Measurements from ENCODE around the gene ADD3.

ADD3 gene

DNA sequence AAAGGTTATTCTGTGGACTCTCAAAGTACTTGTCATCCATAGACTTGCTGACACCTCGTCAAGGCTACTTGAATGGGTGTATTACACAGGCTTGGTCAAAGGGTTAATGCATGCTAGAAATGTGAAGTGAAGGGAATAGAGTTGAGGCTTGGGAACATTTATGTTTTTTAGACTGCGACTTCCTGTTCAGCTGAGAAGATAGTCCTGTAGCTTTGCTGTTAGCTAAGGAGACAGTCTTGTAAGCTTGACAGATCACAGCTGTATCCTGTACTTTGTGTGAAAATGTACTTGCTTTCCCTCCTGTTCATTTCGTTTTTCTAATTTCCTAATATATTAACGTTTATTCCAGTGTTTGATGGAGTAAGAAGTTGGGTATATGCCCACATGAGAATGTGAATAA is 52.1 kb downstream of the ADD3 start:
- no peak for DNase-seq (ENCODE audit: low read depth in 1 of 2, low spot score in 1 of 2)

DNA sequence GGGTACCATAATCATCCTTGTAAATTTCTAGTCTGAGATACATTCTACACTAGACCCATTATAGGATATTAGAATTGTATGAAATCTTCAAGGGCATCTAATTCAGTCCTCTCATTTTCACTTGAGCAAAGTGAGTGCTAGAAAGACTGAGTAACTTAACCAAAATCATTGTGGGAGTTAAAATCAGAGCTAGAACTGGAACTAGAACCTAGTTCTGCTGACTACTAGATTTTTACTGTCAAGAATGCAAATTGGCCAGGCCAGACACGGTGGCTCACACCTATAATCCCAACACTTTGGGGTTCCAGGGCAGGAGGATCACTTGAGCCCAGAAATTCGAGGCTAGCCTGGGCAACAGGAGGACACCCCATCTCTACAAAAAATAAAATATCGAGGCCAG is 53.9 kb downstream of the ADD3 start:
- DNase-seq (ENCODE audit: low read depth in 1 of 2, low spot score in 1 of 2) = no peak

DNA sequence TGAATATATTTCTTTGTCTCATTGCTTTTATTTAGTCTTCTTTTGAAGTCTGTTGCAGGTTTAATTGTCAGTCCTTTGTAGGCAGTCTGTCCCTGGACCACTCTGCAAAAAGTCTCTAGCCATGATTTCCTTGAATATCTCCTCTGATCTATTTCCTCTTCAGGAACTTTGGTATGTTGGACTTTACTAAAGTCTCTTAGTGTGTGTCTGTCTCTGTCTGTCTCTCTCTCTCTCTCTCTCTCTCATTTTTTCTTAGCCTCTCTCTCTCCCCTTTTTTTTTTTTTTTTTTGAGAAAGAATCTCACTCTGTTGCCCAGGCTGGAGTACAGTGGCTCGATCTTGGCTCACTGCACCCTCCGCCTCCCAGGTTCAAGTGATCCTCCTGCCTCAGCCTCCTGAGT is 57.5 kb downstream of the ADD3 start:
- no peak for DNase-seq (ENCODE audit: low read depth in 1 of 2, low spot score in 1 of 2)

DNA sequence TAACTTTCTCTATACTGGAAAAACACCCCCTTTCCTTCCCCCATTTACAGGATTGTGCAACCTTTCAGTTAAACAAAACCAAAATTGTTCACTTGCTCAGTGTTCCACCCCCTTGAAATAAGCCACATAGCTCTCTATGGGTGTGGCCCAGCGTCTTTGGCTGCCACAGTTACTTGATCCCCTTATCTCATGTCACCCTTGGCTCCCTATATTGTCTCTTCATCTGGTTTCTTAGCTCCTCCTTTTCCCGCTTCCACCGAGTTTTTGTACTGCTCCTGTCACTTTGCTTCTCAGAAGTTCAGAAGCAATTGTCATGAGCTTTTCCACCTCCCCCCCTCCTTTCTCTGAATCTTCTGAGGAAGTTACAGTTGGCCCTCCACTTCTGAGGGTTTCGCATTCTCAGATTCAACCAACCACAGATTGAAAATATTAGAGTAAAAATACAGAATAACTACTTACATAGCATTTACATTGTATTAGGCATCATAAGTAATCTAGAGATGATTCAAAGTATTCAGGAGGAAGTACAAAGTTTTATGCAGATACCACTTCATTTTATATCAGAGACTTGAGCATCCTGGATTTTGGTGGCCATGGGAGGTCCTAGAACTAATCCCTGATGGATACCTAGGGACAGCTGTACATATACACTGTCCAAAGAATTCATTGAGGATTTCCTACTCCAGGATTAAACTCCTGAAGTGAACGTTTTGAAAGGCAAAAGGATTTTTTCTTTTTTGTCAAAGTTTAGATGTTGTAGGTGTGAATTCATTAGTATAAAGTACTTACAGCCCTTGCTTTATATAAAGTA is 60.4 kb downstream of the ADD3 start:
- no peak for DNase-seq (ENCODE audit: low read depth in 1 of 2, low spot score in 1 of 2)

DNA sequence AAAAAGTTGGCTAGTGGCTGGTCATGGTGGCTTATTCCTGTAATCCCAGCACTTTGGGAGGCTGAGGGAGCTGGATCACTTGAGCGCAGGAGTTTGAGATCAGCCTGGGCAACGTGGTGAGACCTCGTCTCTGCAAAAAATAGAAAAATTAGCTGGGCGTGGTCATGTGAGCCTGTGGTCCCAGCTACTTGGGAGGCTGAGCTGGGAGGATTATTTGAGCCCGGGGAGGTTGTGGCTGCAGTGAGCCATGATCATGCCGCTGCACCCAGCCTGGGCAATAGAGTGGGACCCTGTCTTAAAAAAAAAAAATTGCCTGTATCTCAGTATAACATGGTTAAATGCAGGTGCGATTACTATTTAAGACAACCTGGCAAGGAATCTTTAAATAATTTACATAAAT is 61.0 kb downstream of the ADD3 start:
- no peak for DNase-seq (ENCODE audit: low read depth in 1 of 2, low spot score in 1 of 2)

DNA sequence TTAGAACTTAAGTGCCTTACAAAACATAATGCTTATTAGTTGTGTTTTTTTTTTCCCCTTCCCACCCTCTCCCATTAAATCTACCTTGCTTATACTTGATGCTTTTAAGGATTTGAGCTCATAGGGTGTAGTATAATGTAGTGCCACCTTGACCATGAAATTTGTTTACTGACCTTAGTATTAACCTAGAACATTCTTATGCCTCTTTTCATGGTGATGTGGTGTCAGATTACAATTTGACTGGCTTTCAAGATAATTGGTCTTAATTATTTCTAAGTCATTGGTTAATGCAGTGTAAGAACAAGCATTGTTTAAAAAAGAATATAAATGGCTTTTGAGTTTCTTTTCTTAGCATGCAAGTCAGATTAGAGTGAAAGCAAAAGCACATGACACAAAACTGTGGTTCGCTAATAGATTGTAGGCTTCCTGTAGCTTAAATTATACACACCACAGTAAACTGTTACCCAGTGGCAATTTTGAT is 61.8 kb downstream of the ADD3 start:
- DNase-seq (ENCODE audit: low read depth in 1 of 2, low spot score in 1 of 2) = no peak

DNA sequence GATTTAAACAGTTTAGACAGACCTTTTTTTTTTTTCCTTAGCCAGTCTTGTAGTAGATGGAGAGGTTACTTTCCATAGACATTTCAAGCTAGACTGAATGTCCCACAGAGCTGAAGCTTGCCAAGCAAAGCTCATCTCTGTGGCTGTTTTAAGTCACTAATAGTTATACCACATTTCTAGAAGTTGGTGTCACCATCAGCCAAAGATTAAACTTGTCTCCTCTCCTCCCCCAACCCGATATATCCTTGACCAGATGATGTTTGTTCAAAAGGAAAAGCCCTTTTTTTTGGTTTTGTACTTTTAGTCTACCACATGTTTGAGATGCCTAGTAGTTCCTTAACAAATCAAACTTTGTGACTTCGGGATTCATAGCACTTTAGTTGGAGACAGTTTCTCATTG is 66.1 kb downstream of the ADD3 start:
- DNase-seq (ENCODE audit: low read depth in 1 of 2, low spot score in 1 of 2) = no peak

DNA sequence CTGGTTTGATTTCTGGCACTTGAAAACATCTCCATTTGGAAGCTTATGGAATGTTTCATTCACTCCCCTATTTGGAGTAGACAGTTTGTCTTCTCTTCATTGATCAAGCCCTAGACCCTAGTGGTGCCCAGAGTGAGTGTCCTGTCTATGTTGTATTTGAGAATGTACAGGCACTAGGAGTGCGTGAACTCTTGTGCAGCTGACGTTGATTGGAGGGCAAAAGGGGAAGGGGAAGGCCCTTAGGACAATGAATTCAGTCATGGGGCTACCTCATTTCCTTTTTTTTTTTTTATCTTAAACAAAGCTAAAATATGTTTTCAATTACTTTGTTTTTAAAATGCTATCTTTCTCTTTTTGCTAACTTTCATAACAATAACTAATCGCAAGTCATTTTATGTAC is 66.5 kb downstream of the ADD3 start:
- DNase-seq (ENCODE audit: low read depth in 1 of 2, low spot score in 1 of 2) = no peak

DNA sequence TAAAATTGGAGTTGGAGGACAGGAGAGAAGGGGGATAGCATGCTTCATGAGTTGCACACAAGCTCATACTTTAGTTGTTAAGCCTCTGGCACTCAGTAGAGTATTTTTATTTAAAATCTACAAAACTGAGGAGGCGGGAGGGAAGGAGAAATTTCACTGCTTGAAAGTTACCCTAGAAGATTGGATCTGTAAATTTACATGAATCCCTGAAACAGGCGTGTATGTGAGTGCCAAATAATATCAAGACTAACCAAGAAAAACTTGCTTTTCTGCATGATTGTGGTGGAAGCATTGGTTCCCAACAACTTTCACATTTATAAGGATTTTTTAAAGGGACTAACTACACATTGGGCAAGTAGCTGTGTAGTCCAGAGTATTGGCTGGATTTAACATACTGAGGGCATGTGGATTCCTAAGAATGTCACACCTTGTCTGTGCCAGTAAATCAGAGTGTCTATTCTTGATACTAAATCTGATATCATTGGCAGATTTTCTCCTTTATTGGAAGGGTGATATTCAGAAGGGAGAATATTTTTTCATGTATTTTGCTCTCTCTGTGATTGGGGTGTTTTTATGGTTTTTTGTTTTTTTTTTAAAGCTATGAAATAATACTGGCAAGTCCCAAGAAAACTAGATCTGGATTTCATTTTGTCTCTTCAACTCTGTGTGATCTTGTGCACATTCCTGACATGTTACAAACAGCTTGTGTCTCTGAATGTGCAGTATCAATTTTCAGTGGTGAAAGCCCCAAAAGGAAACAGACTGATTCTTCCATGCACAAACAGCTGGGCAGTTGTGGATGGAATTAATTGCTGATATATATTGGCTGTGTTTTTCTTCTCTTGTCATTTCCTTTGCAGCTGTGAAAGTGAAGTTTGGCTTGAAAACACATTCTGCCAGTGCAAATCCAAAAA is 67.2 kb downstream of the ADD3 start:
- no peak for DNase-seq (ENCODE audit: low read depth in 1 of 2, low spot score in 1 of 2)

DNA sequence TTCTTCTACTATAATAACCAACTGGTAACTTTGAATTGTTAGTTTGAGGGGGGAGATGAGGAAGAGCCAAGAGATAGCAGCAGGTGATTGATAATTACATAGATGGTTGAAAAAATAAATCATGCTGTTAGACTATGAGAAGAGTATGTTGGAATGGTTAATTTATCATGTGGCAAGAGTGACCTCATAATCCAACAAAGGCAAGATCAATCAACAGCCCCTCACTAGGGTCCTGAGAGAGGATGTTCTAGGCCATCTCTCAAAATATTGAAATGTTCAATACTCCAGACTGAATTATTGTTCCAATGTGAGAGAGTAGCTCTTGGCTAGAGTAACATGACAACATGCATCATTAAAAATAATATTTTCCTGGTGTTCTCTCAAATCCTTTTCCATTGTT is 67.9 kb downstream of the ADD3 start:
- DNase-seq (ENCODE audit: low read depth in 1 of 2, low spot score in 1 of 2) = no peak

DNA sequence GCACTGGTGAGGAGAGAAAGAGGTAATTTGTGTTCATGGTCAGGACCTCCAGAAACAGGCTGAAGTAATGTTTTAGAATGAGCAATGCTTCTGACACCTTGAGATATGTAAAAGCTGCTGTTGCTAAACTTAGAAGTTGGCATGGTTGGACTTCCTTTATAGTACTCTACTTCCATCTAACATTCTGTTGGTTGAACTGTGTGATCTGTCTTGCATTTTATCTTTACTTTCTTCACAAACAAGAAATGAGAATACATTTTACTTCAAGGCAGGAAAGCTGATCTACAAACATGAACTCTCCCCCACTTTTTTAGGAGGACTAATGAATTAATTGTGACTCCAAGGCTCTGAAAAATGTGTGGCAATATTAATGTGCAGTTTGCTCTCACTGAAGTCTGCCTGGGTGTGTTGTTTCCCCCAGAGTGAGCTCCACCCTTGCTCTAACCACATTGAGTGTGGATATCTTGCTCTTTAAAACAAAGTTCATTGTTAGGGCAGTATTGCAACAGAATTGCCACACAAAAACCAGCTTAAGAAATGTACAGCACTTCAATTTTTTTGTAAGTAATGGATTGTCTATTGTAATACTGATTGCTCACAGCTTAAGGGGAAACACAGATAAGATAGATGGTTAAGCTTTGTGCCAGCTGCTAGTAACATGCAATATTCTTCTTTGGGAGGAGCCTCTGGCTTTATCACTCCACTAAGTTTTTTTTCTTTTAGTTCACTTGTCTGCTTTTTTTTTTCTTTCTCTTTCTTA is 69.0 kb downstream of the ADD3 start:
- no peak for DNase-seq (ENCODE audit: low read depth in 1 of 2, low spot score in 1 of 2)

DNA sequence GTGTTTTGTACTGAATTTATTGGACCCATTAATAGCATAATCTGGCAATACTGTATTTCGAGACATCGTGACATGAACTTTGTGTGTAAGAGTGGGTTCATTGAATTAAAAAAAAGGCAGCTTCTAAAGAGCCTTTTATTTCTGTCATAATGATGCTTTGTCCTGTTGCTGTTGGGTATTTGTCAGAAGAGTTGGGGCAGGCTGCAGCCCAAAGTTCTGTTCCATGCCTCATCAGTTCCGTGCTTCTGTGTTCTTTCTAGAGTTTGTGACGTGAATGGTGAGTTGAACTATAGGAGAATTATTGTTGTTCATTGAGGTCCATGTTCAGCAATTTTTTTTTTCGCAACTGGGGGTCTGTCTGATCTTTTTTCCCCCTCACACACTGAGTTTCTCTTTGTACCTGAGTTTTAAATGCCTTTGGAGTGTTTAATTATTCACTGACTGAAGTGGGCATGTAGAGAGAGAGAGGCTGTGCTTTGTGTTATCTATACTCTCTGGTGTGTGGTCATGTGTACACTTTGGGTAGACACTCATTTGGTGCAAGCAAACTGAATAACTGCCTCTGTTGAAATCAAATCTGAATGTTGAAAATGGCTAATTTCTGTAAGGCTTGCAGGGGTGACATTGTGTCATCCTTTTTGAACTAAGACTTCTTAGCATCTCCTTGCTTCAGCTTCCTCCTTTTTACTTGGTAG is 69.8 kb downstream of the ADD3 start:
- no peak for DNase-seq (ENCODE audit: low read depth in 1 of 2, low spot score in 1 of 2)

DNA sequence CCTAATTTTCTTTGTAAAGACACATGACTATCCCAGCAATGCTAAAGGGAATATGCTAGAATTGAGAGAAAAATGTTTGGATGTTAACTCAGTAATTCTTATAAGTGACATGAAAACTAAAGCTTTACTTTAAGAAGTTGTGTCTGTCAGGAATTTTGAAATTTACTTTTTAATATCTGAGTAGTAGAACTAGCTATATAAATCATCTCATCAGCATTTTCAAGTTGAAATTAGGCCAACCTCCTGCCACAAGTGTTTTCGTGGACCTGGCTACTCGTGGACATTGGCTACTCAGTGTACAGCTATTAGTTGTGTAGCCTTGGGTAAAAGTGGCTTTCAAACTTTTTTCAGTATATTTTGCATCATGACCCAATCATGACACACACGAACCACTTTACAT is 70.5 kb downstream of the ADD3 start:
- no peak for DNase-seq (ENCODE audit: low read depth in 1 of 2, low spot score in 1 of 2)

DNA sequence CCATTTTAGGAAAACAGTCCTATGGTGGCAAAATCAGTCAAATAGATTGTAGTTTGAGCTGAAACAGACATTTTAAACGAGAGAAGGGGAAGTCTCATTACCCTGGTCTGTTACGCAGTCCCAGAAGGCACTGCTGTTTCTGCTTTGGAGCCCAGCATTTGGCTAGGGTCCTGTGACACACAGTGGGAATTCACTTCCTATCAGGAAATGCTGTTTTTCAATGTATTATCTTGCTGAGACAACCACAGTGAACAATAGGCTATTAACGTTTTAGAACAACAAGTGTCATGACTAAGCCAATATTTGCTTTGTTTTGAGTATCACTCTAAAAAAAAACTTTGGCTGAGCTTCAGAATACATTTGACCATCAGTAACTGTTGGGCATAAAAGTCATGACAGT is 74.1 kb downstream of the ADD3 start:
- no peak for DNase-seq (ENCODE audit: low read depth in 1 of 2, low spot score in 1 of 2)

DNA sequence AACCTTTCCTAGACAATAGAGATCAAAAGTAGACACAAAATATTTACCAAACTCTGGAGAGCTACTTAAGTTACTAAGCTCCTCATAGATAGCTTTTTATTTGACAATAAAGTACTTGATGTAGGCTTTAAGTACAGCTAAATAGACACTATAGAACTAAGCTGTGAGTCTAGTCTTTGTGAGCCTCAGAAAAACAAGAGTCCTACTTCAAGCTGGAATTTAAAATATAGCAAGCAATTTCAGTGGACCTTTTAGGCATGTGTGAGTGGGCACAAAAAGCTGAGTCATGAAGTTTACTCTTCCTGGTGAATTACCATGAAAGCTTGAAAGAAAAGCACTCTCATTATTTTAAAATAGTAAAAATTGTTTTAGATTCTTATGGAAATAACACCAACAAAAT is 76.1 kb downstream of the ADD3 start:
- no peak for DNase-seq (ENCODE audit: low read depth in 1 of 2, low spot score in 1 of 2)

DNA sequence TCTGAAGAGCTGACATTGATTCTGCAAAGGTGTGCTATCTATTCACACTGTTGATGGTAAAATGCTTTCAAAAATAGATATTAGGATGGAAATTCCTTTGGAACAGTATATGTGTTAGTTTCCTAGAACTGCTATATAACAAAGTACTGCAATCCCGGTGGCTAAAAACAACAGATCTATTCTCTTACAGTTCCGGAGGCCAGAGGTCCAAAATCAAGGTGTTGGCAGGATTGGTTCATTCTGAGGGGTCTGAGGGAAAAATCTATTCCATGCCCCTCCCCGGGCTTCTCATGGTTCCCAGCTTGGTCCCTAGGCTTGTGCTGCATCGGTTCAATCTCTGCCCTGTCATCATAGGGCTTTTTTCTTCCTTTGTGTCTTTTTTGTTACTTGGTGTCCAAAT is 79.9 kb downstream of the ADD3 start:
- no peak for DNase-seq (ENCODE audit: low read depth in 1 of 2, low spot score in 1 of 2)

DNA sequence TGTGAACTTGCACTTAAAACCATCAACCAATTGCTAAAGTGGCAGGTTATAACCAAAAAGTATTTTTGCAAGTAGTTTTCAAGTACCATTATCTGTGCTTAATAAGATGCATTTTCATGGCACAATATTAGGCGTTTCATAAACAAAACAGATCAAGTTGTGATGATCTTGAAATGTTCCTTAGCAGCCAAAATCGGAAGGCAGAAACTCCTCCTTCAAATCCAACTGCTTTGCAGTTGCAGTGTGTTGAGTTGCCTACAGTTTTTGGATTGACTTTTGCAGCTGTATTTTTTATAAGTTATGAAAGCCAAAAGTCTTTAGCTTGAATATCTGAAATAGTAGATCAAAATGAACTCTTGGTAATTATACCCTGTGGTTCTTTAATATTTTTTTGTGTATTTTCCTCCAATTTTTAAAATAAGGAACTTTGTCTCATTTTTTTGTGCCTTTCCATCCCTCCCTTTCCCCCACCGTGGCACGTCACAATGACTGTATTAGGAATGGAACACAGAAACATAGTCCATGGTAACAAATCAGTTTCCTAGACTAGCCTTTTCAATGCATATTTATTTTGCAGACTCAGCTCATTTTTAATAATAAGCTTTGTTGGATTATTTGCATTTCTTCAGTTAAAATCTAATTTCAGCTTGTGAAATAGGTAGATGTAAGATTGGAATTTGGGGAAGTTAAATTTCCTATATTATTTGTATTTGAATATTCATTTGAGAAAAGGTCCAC is 80.8 kb downstream of the ADD3 start:
- DNase-seq (ENCODE audit: low read depth in 1 of 2, low spot score in 1 of 2) = no peak

DNA sequence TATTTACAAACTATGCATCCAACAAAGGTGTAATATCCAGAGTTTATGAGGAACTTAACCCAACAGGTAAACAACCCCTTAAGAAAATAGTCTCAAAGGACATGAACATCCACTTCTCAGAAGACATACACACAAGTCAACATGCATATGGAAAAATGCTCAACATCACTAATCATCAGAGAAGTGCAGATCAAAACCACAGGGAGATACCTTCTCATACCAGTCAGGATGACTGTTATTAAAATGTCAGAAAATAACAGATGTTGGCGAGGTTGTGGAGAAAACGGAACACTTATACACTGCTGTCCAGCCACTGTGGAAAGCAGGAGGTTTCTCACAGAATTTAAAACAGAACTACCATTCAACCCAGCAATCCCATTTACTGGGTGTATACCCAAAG is 84.0 kb downstream of the ADD3 start:
- DNase-seq (ENCODE audit: low read depth in 1 of 2, low spot score in 1 of 2) = no peak

DNA sequence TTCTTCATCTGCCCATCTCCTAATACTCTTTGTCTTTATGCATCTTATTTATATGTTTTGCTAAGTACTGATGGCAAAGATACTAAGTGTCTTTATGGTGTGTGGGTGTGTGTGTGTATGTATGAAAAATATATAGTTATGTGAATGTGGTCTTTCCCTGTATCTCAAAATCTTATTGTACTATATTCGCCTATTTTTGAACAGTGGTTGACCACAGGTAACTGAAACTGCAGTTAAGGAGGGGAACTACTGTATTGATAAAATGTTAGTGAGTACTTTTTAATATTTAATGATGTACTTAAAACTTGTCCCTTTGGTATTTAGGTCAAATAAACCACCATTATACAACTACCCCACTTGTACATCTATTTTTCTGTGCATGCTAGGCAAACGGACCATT is 85.9 kb downstream of the ADD3 start:
- DNase-seq (ENCODE audit: low read depth in 1 of 2, low spot score in 1 of 2) = no peak

DNA sequence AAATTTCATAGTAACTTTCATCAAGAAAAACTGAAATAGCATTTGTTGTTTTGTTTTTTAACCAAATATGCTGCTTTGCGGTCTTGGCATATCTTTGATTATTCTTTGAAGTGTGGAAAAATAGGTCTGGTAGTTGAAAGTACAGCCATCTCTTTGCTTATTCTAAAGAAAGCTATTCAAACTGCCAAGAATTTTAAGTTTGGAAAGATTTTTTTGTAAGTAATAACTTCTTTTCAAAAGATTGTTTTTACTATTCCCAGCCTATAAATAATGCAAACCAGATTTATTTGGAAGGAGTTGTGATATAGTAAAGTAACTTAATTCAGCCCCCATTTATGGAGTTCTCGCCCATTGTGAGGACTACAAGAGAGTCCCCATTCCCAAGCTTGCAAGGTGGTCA is 87.0 kb downstream of the ADD3 start:
- DNase-seq (ENCODE audit: low read depth in 1 of 2, low spot score in 1 of 2) = no peak
